Tibial nerve (tissue), 4 donors: Measurements from ENCODE around the gene TLE4. TPM values are rescaled to one million over a fixed set of nuclear protein-coding genes. Genes with fewer than 3 reads are reported as not detected.

ENCODE experiments used
- DNase-seq, 2 donors: peaks; one replicate each; pipeline ENCODE4 v3.0.0-alpha.2; 2019; ENCODE audit warnings: low spot score in 2 of 2
- H3K27ac ChIP-seq, 4 donors: fragments of 200-600 bp; sonication (generic) in 3 of 4; one replicate each; pipeline ENCODE4 v1.5.1; 2017 to 2019; ENCODE audit warnings: mild to moderate bottlenecking in 1 of 4
- H3K27me3 ChIP-seq, 2 donors: fragments of 200-600 bp; sonication (generic) in 1 of 2; one replicate each; pipeline versions ENCODE4 v1.5.1 to v1.6.0; 2017 to 2019
- H3K36me3 ChIP-seq, 3 donors: fragments of 200-600 bp; sonication (generic); one replicate each; pipeline ENCODE4 v1.5.1; 2018 to 2019
- H3K4me1 ChIP-seq, 4 donors: fragments of 200-600 bp; sonication (generic) in 3 of 4; one replicate each; pipeline ENCODE4 v1.5.1; 2017 to 2019
- H3K4me3 ChIP-seq, 4 donors: fragments of 200-600 bp; sonication (generic) in 3 of 4; one replicate each; pipeline ENCODE4 v1.5.1; 2017 to 2019; ENCODE audit warnings: mild to moderate bottlenecking in 1 of 4, moderate library complexity in 1 of 4
- H3K9me3 ChIP-seq, 4 donors: fragments of 200-600 bp; sonication (generic) in 3 of 4; one replicate each; pipeline ENCODE4 v1.5.1; 2017 to 2019
- CTCF ChIP-seq, 5 experiments: fragments of 200-600 bp in 3 of 5; fragments of 450-650 bp in 2 of 5; sonication (generic) in 3 of 5; IDR thresholded peaks; one replicate each; pipeline ENCODE4 v1.5.1; 2016 to 2019; ENCODE audit warnings: antibody characterized with exemption in 5 of 5, mild to moderate bottlenecking in 3 of 5, moderate library complexity in 2 of 5
- EP300 ChIP-seq, 2 donors: sonication (generic); formaldehyde crosslinking; IDR thresholded peaks; one replicate each; pipeline ENCODE4 v1.6.1; 2017; ENCODE audit warnings: antibody characterized with exemption in 2 of 2, mild to moderate bottlenecking in 1 of 2
- POLR2A ChIP-seq, 2 donors: fragments of 450-650 bp; IDR thresholded peaks; one replicate each; pipeline ENCODE4 v1.6.1; 2017; ENCODE audit warnings: antibody characterized with exemption in 2 of 2, mild to moderate bottlenecking in 2 of 2, moderate library complexity in 2 of 2
- WGBS, 2 donors: methylation state at CpG; one replicate each; pipeline ENCODE4 v1.1.5; 2018; 5-methylcytosine and 5-hydroxymethylcytosine counted together
- total RNA-seq, 4 donors: library from RNA; depleted of rRNA; stranded (reverse); fragments of >200 nt; gene quantifications; one replicate each; pipeline ENCODE4 v1.1.0, GENCODE V29; 2016

TLE4 gene
- total RNA-seq, 4 donors from 2014 or later = 28.0 to 34.3 (median 29.8) TPM

- H3K27me3 ChIP-seq = no peaks in the 10 kb centered on the region
- WGBS, 2 donors = 68% methylated on average over 4 of the region's 4 CpGs
- DNase-seq = no peak
- no peak for TF ChIP-seq POLR2A (IDR thresholded peaks at IDR 0.05)
- no peak for TF ChIP-seq CTCF (IDR thresholded peaks at IDR 0.05)
- TF ChIP-seq EP300 (IDR thresholded peaks at IDR 0.05) = no peak
- H3K4me1 ChIP-seq = peaks cover 0 to 15% (median 0%) of the 10 kb centered on the region in 4 donors
- no peaks in the 10 kb centered on the region for H3K9me3 ChIP-seq
- no peak overlapping the region for H3K4me3 ChIP-seq
- H3K36me3 ChIP-seq = no peaks in the 10 kb centered on the region
- no peak overlapping the region for H3K27ac ChIP-seq
Measured at GRCh38 chr9:79682076-79682736, 110.4 kb downstream of the TLE4 start.

GRCh38 chr9:79684059-79684458, 112.3 kb downstream of the TLE4 start:
- no peak for DNase-seq
- 96 to 100% methylated on average over 4 of the region's 4 CpGs for WGBS, 2 donors
- TF ChIP-seq POLR2A (IDR thresholded peaks at IDR 0.05) (no peak), EP300 (IDR thresholded peaks at IDR 0.05) (no peak), CTCF (IDR thresholded peaks at IDR 0.05) (no peak)
- no peaks in the 10 kb centered on the region for H3K27me3 ChIP-seq
- peaks cover 0 to 15% (median 0%) of the 10 kb centered on the region in 4 donors for H3K4me1 ChIP-seq
- no peaks in the 10 kb centered on the region for H3K36me3 ChIP-seq
- H3K27ac ChIP-seq = no peak overlapping the region
- H3K9me3 ChIP-seq = no peaks in the 10 kb centered on the region
- no peak overlapping the region for H3K4me3 ChIP-seq

- Histone ChIP-seq H3K9me3 (no peaks in the 10 kb centered on the region), H3K4me1 (peaks cover 0 to 15% (median 0%) of the 10 kb centered on the region in 4 donors), H3K27me3 (no peaks in the 10 kb centered on the region), H3K36me3 (no peaks in the 10 kb centered on the region), H3K4me3 (no peak overlapping the region), H3K27ac (no peak overlapping the region)
- TF ChIP-seq CTCF (IDR thresholded peaks at IDR 0.05) = no peak
- 57 to 67% methylated on average over 8 of the region's 8 CpGs for WGBS, 2 donors
- no peak for DNase-seq
Measured at GRCh38 chr9:79684711-79685575, 113.2 kb downstream of the TLE4 start.

- no peaks in the 10 kb centered on the region for H3K27me3 ChIP-seq
- H3K9me3 ChIP-seq = no peaks in the 10 kb centered on the region
- DNase-seq = no peak
- H3K4me1 ChIP-seq = peaks cover 0 to 15% (median 0%) of the 10 kb centered on the region in 4 donors
- H3K36me3 ChIP-seq = no peaks in the 10 kb centered on the region
- no peak overlapping the region for H3K27ac ChIP-seq
- 47 to 57% methylated on average over 1 of the region's 1 CpG for WGBS, 2 donors
- TF ChIP-seq EP300 (IDR thresholded peaks at IDR 0.05) (no peak), CTCF (IDR thresholded peaks at IDR 0.05) (no peak), POLR2A (IDR thresholded peaks at IDR 0.05) (no peak)
- H3K4me3 ChIP-seq = no peak overlapping the region
Measured at GRCh38 chr9:79685577-79685976, 113.8 kb downstream of the TLE4 start.
